GM12873 (cell line): Measurements from ENCODE around the gene SLC37A1.

Source experiments
- TF ChIP-seq, protein P1 (sequence below): IDR thresholded peaks from 2 replicates; pipeline ENCODE4 v1.5.1; 2012; ENCODE audit warnings: low read depth, mild to moderate bottlenecking, moderate library complexity, low read length, control low read depth; ENCODE audit not compliant: insufficient read depth; ENCODE audit errors: missing control alignments

The SLC37A1 gene

DNA sequence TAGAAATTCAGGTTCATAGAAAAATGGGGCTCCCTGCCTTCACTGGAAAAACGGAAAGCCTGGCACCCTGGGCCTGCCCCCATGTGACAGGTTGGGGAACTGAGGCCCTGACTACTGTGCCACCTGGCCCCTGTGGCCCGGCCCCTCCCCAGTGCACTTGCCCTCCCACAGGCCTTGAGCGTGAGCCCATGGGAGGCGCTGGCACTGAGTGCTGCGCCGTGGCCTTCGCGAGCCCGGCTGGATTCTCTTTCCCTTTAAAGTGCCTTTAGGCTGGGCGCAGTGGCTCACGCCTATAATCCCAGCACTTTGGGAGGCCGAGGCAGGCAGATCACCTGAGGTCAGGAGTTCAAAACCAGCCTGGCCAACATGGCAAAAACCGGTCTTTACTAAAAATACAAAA, 45.7 kb downstream of the SLC37A1 start:
- TF ChIP-seq, protein P1, sequence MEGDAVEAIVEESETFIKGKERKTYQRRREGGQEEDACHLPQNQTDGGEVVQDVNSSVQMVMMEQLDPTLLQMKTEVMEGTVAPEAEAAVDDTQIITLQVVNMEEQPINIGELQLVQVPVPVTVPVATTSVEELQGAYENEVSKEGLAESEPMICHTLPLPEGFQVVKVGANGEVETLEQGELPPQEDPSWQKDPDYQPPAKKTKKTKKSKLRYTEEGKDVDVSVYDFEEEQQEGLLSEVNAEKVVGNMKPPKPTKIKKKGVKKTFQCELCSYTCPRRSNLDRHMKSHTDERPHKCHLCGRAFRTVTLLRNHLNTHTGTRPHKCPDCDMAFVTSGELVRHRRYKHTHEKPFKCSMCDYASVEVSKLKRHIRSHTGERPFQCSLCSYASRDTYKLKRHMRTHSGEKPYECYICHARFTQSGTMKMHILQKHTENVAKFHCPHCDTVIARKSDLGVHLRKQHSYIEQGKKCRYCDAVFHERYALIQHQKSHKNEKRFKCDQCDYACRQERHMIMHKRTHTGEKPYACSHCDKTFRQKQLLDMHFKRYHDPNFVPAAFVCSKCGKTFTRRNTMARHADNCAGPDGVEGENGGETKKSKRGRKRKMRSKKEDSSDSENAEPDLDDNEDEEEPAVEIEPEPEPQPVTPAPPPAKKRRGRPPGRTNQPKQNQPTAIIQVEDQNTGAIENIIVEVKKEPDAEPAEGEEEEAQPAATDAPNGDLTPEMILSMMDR, result no peak

DNA sequence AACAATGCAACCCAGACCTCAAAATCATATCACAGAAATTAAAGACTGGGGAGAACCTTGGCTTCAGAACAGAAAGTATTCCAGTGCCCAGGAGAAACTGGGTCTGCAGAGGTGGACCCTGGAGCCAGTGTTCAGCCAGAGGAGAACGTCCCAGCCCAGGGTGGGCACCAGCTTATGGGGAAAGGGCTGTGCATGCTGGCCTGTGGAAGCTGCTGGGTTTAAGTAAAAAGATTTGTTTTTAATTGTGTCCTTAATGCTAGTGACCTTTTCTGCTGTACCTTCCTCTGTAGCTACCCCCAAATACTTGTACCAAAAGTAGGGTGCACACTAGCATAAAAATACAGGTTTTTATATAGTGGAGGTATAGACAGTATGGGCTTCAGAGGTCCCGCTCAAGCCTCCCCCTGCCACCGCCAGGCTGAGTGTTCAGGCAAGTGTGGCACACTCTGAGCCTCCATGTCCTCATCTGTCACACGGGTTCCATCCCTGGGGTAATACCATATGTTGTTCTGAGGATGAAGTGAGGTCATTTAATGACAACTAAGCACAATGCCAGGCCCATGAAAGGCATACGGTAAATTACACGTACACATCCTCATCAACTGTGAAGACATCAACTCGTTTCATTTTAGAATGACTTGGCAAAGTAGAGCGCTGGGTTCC, 47.0 kb downstream of the SLC37A1 start:
- TF ChIP-seq, protein P1, result no peak

DNA sequence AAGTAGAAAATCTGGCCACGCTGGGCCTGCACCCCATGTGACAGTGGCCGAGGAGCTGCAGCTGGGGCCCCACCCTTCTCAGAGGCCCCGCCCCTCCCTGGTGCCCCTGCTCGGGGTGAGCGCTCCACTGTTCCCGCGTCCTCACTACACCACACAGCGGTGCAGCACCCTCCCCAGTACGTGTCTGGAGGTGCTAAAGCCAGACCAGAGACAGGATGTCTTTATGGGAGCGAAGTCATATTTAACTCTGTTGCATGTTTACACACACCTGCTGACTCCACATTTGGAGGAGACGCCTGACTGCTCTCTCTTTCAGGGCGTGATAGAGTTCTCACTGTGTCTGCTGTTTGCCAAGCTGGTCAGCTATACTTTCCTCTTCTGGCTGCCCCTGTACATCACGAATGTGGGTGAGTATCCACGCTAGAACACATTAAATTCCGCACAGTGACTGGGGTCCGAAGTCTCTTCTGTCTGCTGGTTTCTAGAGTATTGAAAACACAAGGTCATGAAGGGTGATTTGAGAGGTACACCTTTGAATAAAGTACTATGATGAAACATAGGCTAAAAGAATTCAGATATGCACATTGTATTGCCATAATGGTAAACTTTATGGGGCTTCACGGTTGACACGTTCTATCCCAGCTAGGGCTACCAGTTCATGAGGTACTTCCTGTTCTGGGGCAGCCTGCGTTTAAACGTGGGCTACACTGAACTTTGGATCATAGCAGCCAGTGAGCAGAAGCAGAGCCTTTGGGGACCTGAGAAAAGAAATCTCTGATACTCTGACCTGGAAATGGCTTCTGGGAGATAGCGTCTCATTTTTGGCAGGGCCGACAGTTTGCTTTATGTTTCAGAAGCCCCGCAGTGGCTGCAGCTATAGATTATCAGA, 48.4 kb downstream of the SLC37A1 start:
- TF ChIP-seq, protein P1, result no peak

DNA sequence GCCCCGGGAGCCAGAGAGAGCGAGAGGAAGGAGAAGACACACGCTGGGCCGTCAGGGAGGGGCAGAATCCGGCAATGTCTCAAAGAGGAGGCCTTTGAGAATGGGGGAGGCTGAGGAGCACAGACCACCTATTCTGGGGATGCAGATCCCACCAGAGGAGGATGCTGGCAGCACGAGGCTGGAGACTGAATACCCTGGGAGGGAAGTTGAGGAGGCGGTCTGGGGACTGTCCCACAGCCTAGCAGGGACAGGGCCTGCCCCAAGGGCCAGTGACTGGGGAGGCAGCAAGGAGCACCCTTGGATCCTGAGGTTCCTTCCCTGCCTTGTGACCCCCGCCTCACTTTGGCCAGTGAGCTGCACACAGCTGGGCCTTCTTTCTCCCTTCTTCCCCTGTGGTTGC, 49.2 kb downstream of the SLC37A1 start:
- TF ChIP-seq, protein P1, result no peak

DNA sequence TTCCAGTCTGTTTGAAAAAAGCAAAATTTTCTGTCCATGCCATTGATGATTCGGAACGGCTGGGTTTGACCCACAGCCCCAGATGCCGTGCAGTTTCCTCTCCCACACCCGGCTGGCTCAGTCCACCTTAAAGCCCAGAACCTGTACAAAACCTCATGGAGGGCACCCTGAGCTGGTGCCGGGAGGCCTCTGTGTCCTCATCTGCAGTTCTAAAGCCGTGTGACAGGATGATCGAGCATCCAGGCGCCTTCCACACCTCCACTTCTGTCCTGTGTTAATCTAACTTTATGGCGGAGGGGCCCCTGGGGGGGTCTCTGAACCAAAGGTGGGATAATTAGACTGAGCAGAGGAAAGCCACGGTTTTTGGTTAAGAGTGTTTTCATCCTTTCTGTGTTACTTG, 49.6 kb downstream of the SLC37A1 start:
- TF ChIP-seq, protein P1, result no peak

DNA sequence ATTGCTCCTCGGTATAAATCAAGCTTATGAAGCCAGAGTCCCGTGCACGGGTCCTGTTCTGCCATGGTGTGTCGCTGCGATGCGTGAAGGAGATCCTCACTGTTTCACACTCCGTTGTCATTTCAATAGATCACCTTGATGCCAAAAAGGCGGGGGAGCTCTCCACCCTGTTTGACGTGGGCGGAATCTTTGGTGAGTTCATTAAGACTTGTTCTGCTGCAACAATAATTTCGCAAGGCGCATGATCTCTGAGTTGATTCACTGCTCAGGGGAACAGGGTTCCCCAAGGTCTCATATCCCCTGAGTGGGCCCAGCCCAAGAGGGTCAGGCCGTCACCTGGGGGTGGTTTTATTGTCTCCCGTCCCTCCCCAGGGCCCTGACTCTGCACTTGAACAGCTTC, 50.0 kb downstream of the SLC37A1 start:
- TF ChIP-seq, protein P1, result no peak

DNA sequence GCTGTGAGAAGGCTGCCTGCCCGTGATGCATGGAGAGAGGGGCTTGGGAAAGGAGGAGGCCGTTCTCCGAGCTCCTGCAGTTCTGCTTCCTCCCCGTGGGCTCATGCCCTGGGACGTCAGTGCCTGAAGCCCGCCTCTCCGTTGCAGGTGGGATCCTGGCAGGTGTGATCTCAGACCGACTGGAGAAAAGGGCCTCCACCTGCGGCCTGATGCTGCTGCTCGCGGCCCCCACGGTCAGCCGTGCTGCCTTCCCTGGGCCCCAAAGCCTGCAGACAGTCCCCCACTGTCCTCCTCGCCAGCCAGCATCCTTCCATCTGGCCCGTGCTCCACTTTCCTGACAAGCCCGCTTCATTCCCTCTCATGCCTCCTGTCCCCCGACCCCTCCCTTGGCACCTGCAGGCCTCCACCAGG, 50.9 kb downstream of the SLC37A1 start:
- TF ChIP-seq, protein P1, result no peak
